OCI-LY1 (cell line): ENCODE results near the gene KCNJ15.

ENCODE experiments used
- H2AFZ ChIP-seq: fragments of 200-600 bp; sonication (generic), shearing (Covaris generic); 2 replicates; pipeline ENCODE4 v1.6.0; 2014; ENCODE audit warnings: antibody characterized with exemption, mild to moderate bottlenecking, low read length
- H3F3A ChIP-seq: fragments of 200-600 bp; sonication (generic), shearing (Covaris generic); 2 replicates; pipeline ENCODE4 v1.6.0; 2014; ENCODE audit warnings: mild to moderate bottlenecking, antibody characterized with exemption, low read length, moderate library complexity; ENCODE audit not compliant: insufficient read depth
- H3K27ac ChIP-seq: fragments of 200-600 bp; sonication (generic); 2 replicates; pipeline ENCODE4 v1.5.1; 2014; ENCODE audit warnings: low read length, mixed run types, mild to moderate bottlenecking, low read depth; ENCODE audit not compliant: poor library complexity, severe bottlenecking
- H3K27me3 ChIP-seq: fragments of 200-600 bp; sonication (generic); 2 replicates; pipeline ENCODE4 v1.6.0; 2014; ENCODE audit warnings: antibody characterized with exemption, mild to moderate bottlenecking, low read length, moderate library complexity; ENCODE audit not compliant: insufficient read depth
- H3K36me3 ChIP-seq: fragments of 200-600 bp; sonication (generic); 2 replicates; pipeline ENCODE4 v1.6.1; 2014; ENCODE audit warnings: mild to moderate bottlenecking, antibody characterized with exemption, low read length, moderate library complexity, mixed read lengths; ENCODE audit not compliant: insufficient read depth
- H3K4me1 ChIP-seq: fragments of 200-600 bp; sonication (generic); 2 replicates; pipeline ENCODE4 v1.5.1; 2014; ENCODE audit warnings: mild to moderate bottlenecking, low read length, moderate library complexity; ENCODE audit not compliant: insufficient read depth, severe bottlenecking
- H3K4me2 ChIP-seq: fragments of 200-600 bp; sonication (generic), shearing (Covaris generic); 2 replicates; pipeline ENCODE4 v1.6.1; 2014; ENCODE audit warnings: low read length
- H3K4me3 ChIP-seq: fragments of 200-600 bp; sonication (generic); 2 replicates; pipeline ENCODE4 v1.5.1; 2014; ENCODE audit warnings: low read length, low read depth, mild to moderate bottlenecking, mixed read lengths; ENCODE audit not compliant: poor library complexity, severe bottlenecking
- H3K79me2 ChIP-seq: fragments of 200-600 bp; shearing (Covaris generic); 2 replicates; pipeline ENCODE4 v1.6.1; 2016; ENCODE audit warnings: mixed run types, low read length, mixed read lengths; ENCODE audit not compliant: insufficient read depth
- H3K9ac ChIP-seq: fragments of 200-600 bp; sonication (generic), shearing (Covaris generic); 2 replicates; pipeline ENCODE4 v1.6.1; 2014; ENCODE audit warnings: mild to moderate bottlenecking, low read length, mixed read lengths
- H3K9me2 ChIP-seq: fragments of 200-600 bp; sonication (generic), shearing (Covaris generic); 2 replicates; pipeline ENCODE4 v1.6.1; 2014; ENCODE audit warnings: low read depth, mild to moderate bottlenecking, low read length, mixed read lengths
- H3K9me3 ChIP-seq: fragments of 200-600 bp; shearing (Covaris generic); 2 replicates; pipeline ENCODE4 v1.6.1; 2014; ENCODE audit warnings: low read length, mixed read lengths
- H4K20me1 ChIP-seq: fragments of 200-600 bp; sonication (generic), shearing (Covaris generic); 2 replicates; pipeline ENCODE4 v1.6.0; 2016; ENCODE audit warnings: mild to moderate bottlenecking, low read length; ENCODE audit not compliant: insufficient read depth
- CTCF ChIP-seq: fragments of 200-600 bp; sonication (generic), shearing (Covaris generic); IDR thresholded peaks from 2 replicates; pipeline ENCODE4 v1.5.1; 2017; ENCODE audit warnings: mild to moderate bottlenecking, antibody characterized with exemption, low read length, moderate library complexity, mixed read lengths
- EZH2 ChIP-seq: fragments of 200-600 bp; sonication (generic), shearing (Covaris generic); IDR thresholded peaks from 2 replicates; pipeline ENCODE4 v1.8.0; 2017; ENCODE audit warnings: borderline replicate concordance, mixed run types, mild to moderate bottlenecking, antibody characterized with exemption, low read length, moderate library complexity, mixed read lengths

Gene KCNJ15

GRCh38 chr21:38327984-38328383 lies 71.2 kb downstream of the KCNJ15 start:
- no peaks in the 10 kb centered on the region for H3K36me3 ChIP-seq
- no peaks in the 10 kb centered on the region for H3K27me3 ChIP-seq
- H3F3A ChIP-seq = no peaks in the 10 kb centered on the region
- H3K79me2 ChIP-seq = no peaks in the 10 kb centered on the region
- no peak overlapping the region for H3K4me3 ChIP-seq
- no peak overlapping the region for H3K27ac ChIP-seq
- no peak overlapping the region for H2AFZ ChIP-seq
- H3K9me3 ChIP-seq = no peaks in the 10 kb centered on the region
- TF ChIP-seq CTCF = no peak
- no peak for TF ChIP-seq EZH2
- H4K20me1 ChIP-seq = no peaks in the 10 kb centered on the region
- no peaks in the 10 kb centered on the region for H3K9me2 ChIP-seq
- no peaks in the 10 kb centered on the region for H3K4me1 ChIP-seq
- no peak overlapping the region for H3K9ac ChIP-seq
- no peak overlapping the region for H3K4me2 ChIP-seq

- Histone ChIP-seq H2AFZ (no peak overlapping the region), H3K27ac (no peak overlapping the region), H3K27me3 (no peaks in the 10 kb centered on the region), H3K4me3 (no peak overlapping the region), H4K20me1 (no peaks in the 10 kb centered on the region), H3K4me1 (no peaks in the 10 kb centered on the region), H3K9ac (no peak overlapping the region), H3K36me3 (no peaks in the 10 kb centered on the region), H3F3A (no peaks in the 10 kb centered on the region), H3K9me3 (no peaks in the 10 kb centered on the region), H3K9me2 (no peaks in the 10 kb centered on the region), H3K4me2 (no peak overlapping the region), H3K79me2 (no peaks in the 10 kb centered on the region)
- TF ChIP-seq CTCF = no peak
- TF ChIP-seq EZH2 = no peak
These were observed 72.4 kb downstream of the KCNJ15 start for GRCh38 chr21:38329162-38329561.

GRCh38 chr21:38330666-38331065 lies 73.9 kb downstream of the KCNJ15 start:
- Histone ChIP-seq H3K9me2 (no peaks in the 10 kb centered on the region), H3K4me2 (no peak overlapping the region), H3K9me3 (no peaks in the 10 kb centered on the region), H3K27me3 (0 out of 2 replicates have a peak, but pooled peaks cover 4% of the 10 kb centered on the region), H3K4me3 (no peak overlapping the region), H3K36me3 (no peaks in the 10 kb centered on the region), H3K9ac (no peak overlapping the region), H3K79me2 (no peaks in the 10 kb centered on the region), H3F3A (no peaks in the 10 kb centered on the region), H3K27ac (no peak overlapping the region), H4K20me1 (no peaks in the 10 kb centered on the region), H3K4me1 (no peaks in the 10 kb centered on the region), H2AFZ (no peak overlapping the region)
- TF ChIP-seq EZH2 (no peak), CTCF (no peak)
